ENCODE data around the gene MAP4K3. TPM values are rescaled to one million over a fixed set of nuclear protein-coding genes. Genes with fewer than 3 reads are reported as not detected.

Gene MAP4K3
- total RNA-seq, 1 experiment from 2014 or later: 21.4 TPM

DNA sequence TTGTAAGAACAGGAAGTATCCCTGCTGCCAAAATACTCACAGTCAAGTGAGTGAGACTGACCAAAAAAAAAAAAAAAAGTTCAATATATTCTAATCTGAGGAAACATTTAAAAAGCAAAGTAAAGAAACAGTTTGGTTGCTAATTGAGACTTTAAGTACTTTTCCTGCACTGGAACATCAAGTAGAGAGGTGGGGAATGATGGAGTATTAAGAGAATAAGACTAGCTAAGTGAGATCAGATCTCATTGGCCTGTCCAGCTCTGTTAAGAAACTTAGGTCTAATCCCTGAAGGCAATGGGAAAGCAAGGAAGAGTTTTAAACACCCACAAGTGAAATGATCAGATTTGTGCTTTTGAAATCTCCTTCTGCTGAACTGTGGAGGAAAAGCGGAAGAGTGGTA lies 27.8 kb upstream of the MAP4K3 start (continued):
- TF ChIP-seq YY1 (IDR thresholded peaks at IDR 0.05; ENCODE audit: extremely low read depth, insufficient replicate concordance, low read depth, low read length) (no peak), TCF7L2 (IDR thresholded peaks at IDR 0.05; ENCODE audit: borderline replicate concordance, extremely low read depth, insufficient read depth, insufficient read length) (no peak), ELF1 (IDR thresholded peaks at IDR 0.05; ENCODE audit: borderline replicate concordance, low read depth) (no peak), POLR2AphosphoS5 (IDR thresholded peaks at IDR 0.05; ENCODE audit: low read depth, low read length) (no peak), CBX3 (IDR thresholded peaks at IDR 0.05; ENCODE audit: low read depth) (no peak)
- TF ChIP-seq, protein P1, sequence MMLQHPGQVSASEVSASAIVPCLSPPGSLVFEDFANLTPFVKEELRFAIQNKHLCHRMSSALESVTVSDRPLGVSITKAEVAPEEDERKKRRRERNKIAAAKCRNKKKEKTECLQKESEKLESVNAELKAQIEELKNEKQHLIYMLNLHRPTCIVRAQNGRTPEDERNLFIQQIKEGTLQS (IDR thresholded peaks at IDR 0.05): no peak

DNA sequence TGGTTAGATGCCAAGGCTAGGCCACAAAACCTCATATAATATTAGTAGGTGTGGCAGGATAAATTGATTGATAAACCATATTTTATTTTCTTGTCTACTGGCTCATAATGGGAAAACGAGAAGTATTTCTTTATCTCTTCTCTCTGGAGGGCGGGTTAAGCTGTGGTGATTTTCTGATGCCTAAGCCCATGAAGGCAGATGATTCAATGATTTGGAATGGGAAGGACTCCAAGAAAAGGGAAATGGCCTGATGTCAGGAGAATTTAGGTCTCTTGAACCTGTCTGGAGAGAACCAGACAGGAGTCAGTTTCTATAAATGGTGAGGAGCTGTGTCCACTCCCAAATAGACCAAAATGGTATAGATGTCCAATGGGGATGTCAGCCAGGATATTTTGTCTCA lies 18.7 kb upstream of the MAP4K3 start:
- Histone ChIP-seq H4K20me1 (ENCODE audit: insufficient read depth) (no peaks in the 10 kb centered on the region), H2AFZ (ENCODE audit: low read depth, low read length, poor library complexity, severe bottlenecking) (no peak overlapping the region), H3K4me3 (replicated peaks in 1 of 2; ENCODE audit: low read depth in 1 of 2, low read length in 2 of 2) (no peak overlapping the region), H3K9me3 (ENCODE audit: control insufficient read depth in 1 of 2, insufficient read depth in 1 of 2, low read depth in 1 of 2, low read length in 2 of 2) (no peaks in the 10 kb centered on the region), H3K9me2 (ENCODE audit: insufficient read depth) (0 out of 2 replicates have a peak, but pooled peaks cover 3% of the 10 kb centered on the region), H3K27ac (ENCODE audit: low read depth, low read length) (no peak overlapping the region), H3K36me3 (ENCODE audit: control insufficient read depth in 1 of 2, insufficient read depth in 2 of 2, low read length in 2 of 2) (no peaks in the 10 kb centered on the region), H3K9ac (ENCODE audit: low read length) (no peak overlapping the region), H3K79me2 (ENCODE audit: insufficient read depth, low read length) (no peaks in the 10 kb centered on the region), H3K27me3 (ENCODE audit: insufficient read depth, low read length) (no peaks in the 10 kb centered on the region), H3K4me1 (ENCODE audit: control insufficient read depth in 1 of 2, insufficient read depth in 2 of 2, low read length in 2 of 2) (no peaks in the 10 kb centered on the region), H3K4me2 (ENCODE audit: low read length) (no peak overlapping the region)
- ATAC-seq (no peak), DNase-seq (ENCODE audit: low read depth, low spot score) (no peak)
- ChIA-PET POLR2A (no interaction called here), RAD21 (ENCODE audit: low non-redundant PET in 1 of 2, low total read pairs in 2 of 2, uncharacterized antibody in 2 of 2, unreplicated experiment in 2 of 2) (no interaction called here), CTCF (no interaction called here)
- BruUV-seq (replicated peaks): no TSS peak
- intact Hi-C loops (cut with micrococcal nuclease): no loop called here
- no peak for TF ChIP-seq YY1 (IDR thresholded peaks at IDR 0.05; ENCODE audit: extremely low read depth, insufficient replicate concordance, low read depth, low read length)
- no peak for TF ChIP-seq JUND (IDR thresholded peaks at IDR 0.05)
- TF ChIP-seq ZNF274 (IDR thresholded peaks at IDR 0.05; ENCODE audit: low read depth, low read length): no peak
- no peak for TF ChIP-seq ELF1 (IDR thresholded peaks at IDR 0.05; ENCODE audit: borderline replicate concordance, low read depth)
- no peak for TF ChIP-seq CTCF (IDR thresholded peaks at IDR 0.05 in 2 of 3, conservative IDR thresholded peaks at IDR 0.05 in 1 of 3; ENCODE audit: borderline replicate concordance in 1 of 3, insufficient read depth in 1 of 3, low read depth in 2 of 3, low read length in 2 of 3)
- no peak for TF ChIP-seq CBX3 (IDR thresholded peaks at IDR 0.05; ENCODE audit: low read depth)
- no peak for TF ChIP-seq EZH2 (IDR thresholded peaks at IDR 0.05)
- no peak for TF ChIP-seq POLR2AphosphoS5 (IDR thresholded peaks at IDR 0.05; ENCODE audit: low read depth, low read length)
- TF ChIP-seq POLR2A (IDR thresholded peaks at IDR 0.05; ENCODE audit: borderline replicate concordance, extremely low read depth, insufficient read depth, insufficient read length): no peak
- no peak for TF ChIP-seq MAX (IDR thresholded peaks at IDR 0.05)
- TF ChIP-seq REST (IDR thresholded peaks at IDR 0.05; ENCODE audit: low read depth): no peak
- no peak for TF ChIP-seq TCF7L2 (IDR thresholded peaks at IDR 0.05; ENCODE audit: borderline replicate concordance, extremely low read depth, insufficient read depth, insufficient read length)
- TF ChIP-seq SP1 (IDR thresholded peaks at IDR 0.05; ENCODE audit: low read depth): no peak
- TF ChIP-seq, protein P1 (IDR thresholded peaks at IDR 0.05): no peak
